ENCODE measurements around the gene IP6K2. TPM values are rescaled to one million over a fixed set of nuclear protein-coding genes. Genes with fewer than 3 reads are reported as not detected.

Gene IP6K2
- total and polyA plus RNA-seq, 10 of the 15 experiments (the other 5 are each of a cell fraction or from before 2014, with no cell fraction given): 25.8 to 95.9 (median 69.0) TPM

DNA sequence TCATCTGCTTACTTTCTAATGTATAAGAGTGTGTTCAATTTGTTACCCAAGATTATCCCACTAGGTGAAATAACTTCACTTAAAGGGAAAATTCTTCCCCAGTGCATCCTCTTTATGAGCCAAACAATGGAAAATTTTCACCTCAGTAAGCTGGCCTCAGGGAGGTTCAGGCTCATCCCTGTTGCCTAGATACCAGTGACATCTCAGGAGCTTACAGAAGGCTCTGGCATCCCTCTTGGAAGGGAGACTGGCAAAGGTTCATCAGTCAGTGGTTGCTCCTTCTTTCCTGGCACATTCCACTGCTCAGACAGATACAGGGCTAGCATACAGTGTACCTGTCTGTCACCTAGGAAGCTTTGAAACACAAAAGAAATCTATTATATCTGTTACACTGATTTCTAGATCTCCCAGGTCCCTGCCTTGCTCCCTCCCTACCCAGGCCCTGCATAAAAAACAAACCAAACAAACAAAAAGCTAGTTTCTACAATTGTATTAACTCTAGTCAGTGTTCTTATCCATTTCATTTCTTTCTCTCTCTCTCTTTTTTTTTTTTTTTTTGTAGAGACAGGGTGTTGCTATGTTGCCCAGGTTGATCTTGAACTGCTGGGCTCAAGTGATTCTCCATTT, 1.7 kb downstream of the IP6K2 start:
- Histone ChIP-seq H2AFZ (ENCODE audit: control insufficient read depth, low read depth, low read length) (no peak overlapping the region), H3K9ac (ENCODE audit: control insufficient read depth, insufficient read depth, low read length) (peak overlapping the region; percentile 52; the same call in 1 of the 2 replicates), H3K4me2 (ENCODE audit: control insufficient read depth, insufficient read depth) (peak overlapping the region; percentile 92), H3K4me3 (peak overlapping the region; percentile 90), H3K79me2 (ENCODE audit: control insufficient read depth, insufficient read depth, low read length) (peaks cover 61% of the 10 kb centered on the region), H3K36me3 (ENCODE audit: control insufficient read depth in 2 of 2, insufficient read depth in 2 of 2, low read length in 1 of 2) (peaks cover 0 to 16% of the 10 kb centered on the region in 2 experiments; a peak in 2 of 4 replicates), H3K9me3 (replicated peaks; ENCODE audit: control insufficient read depth, insufficient read depth, low read length) (no peaks in the 10 kb centered on the region), H4K20me1 (ENCODE audit: control insufficient read depth, insufficient read depth) (peaks cover 4% of the 10 kb centered on the region; the same call in 1 of the 2 replicates), H3K27me3 (replicated peaks in 1 of 2; ENCODE audit: control insufficient read depth in 2 of 2, insufficient read depth in 2 of 2, low read length in 1 of 2) (no peaks in the 10 kb centered on the region), H3K27ac (ENCODE audit: control insufficient read depth, insufficient read depth) (no peak overlapping the region), H3K4me1 (ENCODE audit: control insufficient read depth, insufficient read depth, low read length) (peaks cover 10% of the 10 kb centered on the region)
- POLR2A ChIA-PET: interaction anchor here (0.5 to 1.5 kb wide), 7 partner anchors 68 to 1102 kb away, joined by 3 to 7 read pairs (median 3); partner anchors contain the start of genes ARIH2, PFKFB4 and SLC25A20
- FAIRE-seq (no peak), DNase-seq (ENCODE audit: low read depth, low spot score) (no peak), ATAC-seq (no peak)
- intact Hi-C loops (cut with micrococcal nuclease; ENCODE audit: unreplicated experiment) (no loop called here), in situ Hi-C loops (cut with MboI) (no loop called here)
- TF ChIP-seq EGR1 (IDR thresholded peaks at IDR 0.05; ENCODE audit: borderline replicate concordance in 1 of 2, low read depth in 2 of 2, low read length in 2 of 2): no peak
- no peak for TF ChIP-seq NFYA (IDR thresholded peaks at IDR 0.05; ENCODE audit: borderline replicate concordance, low read depth, low read length)
- no peak for TF ChIP-seq SUZ12 (IDR thresholded peaks at IDR 0.05; ENCODE audit: unreplicated experiment)
- TF ChIP-seq NFXL1 (IDR thresholded peaks at IDR 0.05; ENCODE audit: borderline replicate concordance): no peak
- no peak for TF ChIP-seq BCL11A (IDR thresholded peaks at IDR 0.05; ENCODE audit: low read depth, low read length)
- TF ChIP-seq EP300 (IDR thresholded peaks at IDR 0.05; ENCODE audit: borderline replicate concordance in 1 of 2, control insufficient read depth in 1 of 2, low read depth in 2 of 2, low read length in 2 of 2): no peak
- TF ChIP-seq RUNX3 (IDR thresholded peaks at IDR 0.05; ENCODE audit: low read length): no peak
- RAD21 ChIA-PET (ENCODE audit: unreplicated experiment): interaction anchor here (0.5 kb wide), 1 partner anchor 97 kb away, joined by 4 read pairs; no protein-coding TSS in a partner anchor
- SMC1A ChIA-PET (ENCODE audit: uncharacterized antibody, unreplicated experiment): interaction anchor here (0.6 to 1.5 kb wide), 4 partner anchors 11 to 137 kb away, joined by 4 to 8 read pairs (median 4); no protein-coding TSS in a partner anchor
- no TSS peak for BruUV-seq (replicated peaks)
- CTCF ChIA-PET: interaction anchor here (0.6 to 3.3 kb wide), 10 partner anchors 8 to 306 kb away, joined by 3 to 14 read pairs (median 4); partner anchors contain the start of genes ARIH2, NDUFAF3 and SLC25A20

All from GM12878 (cell line).